Mesodermal cell (in vitro differentiated cells): ENCODE results near the gene SF3B6.
"Not testable (repeated sequence)": the region's sequence is repeated elsewhere in the genome, so short reads cannot be mapped to it uniquely, and the experiment has no call there.

Experiments used
- H3K27ac ChIP-seq: 2 replicates; pipeline ENCODE4 v1.7.0; 2013; ENCODE audit warnings: mild to moderate bottlenecking, low read depth, low read length, moderate library complexity; ENCODE audit not compliant: severe bottlenecking
- H3K36me3 ChIP-seq: 2 replicates; pipeline ENCODE4 v1.7.1; 2013; ENCODE audit warnings: mild to moderate bottlenecking, low read length, moderate library complexity; ENCODE audit not compliant: control insufficient read depth, insufficient read depth
- H3K4me1 ChIP-seq: one replicate; pipeline ENCODE4 v1.7.1; 2013; ENCODE audit warnings: mild to moderate bottlenecking, low read length; ENCODE audit not compliant: insufficient read depth, control insufficient read depth, poor library complexity, severe bottlenecking
- H3K4me3 ChIP-seq: 2 replicates; pipeline ENCODE4 v1.7.0; 2013; ENCODE audit warnings: low read length, control low read depth, mild to moderate bottlenecking; ENCODE audit not compliant: insufficient read depth, poor library complexity, severe bottlenecking; ENCODE audit errors: extremely low read depth
- H3K9me3 ChIP-seq: 2 replicates; pipeline ENCODE4 v1.7.1; 2013; ENCODE audit warnings: mild to moderate bottlenecking, low read length, moderate library complexity; ENCODE audit not compliant: control insufficient read depth
- WGBS, 2 experiments: methylation state at CpG; one replicate each; pipeline ENCODE4 v1.1.5; 2013; ENCODE audit warnings: missing lambda C conversion rate in 2 of 2; ENCODE audit not compliant: insufficient coverage in 2 of 2; 5-methylcytosine and 5-hydroxymethylcytosine counted together

Gene SF3B6

GRCh38 chr2:24093270-24093669 lies 17.1 kb upstream of the SF3B6 start:
- not testable (repeated sequence) for H3K4me3 ChIP-seq, H3K9me3 ChIP-seq, H3K27ac ChIP-seq, H3K36me3 ChIP-seq, H3K4me1 ChIP-seq
- 100% methylated on average over 1 of the region's 5 CpGs; no CpG with 5 or more reads in 1 of the 2 experiments for WGBS, 2 experiments

GRCh38 chr2:24088821-24089359 lies 12.8 kb upstream of the SF3B6 start:
- Histone ChIP-seq H3K4me1 (no peaks in the 10 kb centered on the region), H3K27ac (no peak overlapping the region), H3K4me3 (no peak overlapping the region), H3K36me3 (no peaks in the 10 kb centered on the region), H3K9me3 (no peaks in the 10 kb centered on the region)
- WGBS, 2 experiments = 96 to 100% methylated on average over 2 of the region's 2 CpGs

DNA sequence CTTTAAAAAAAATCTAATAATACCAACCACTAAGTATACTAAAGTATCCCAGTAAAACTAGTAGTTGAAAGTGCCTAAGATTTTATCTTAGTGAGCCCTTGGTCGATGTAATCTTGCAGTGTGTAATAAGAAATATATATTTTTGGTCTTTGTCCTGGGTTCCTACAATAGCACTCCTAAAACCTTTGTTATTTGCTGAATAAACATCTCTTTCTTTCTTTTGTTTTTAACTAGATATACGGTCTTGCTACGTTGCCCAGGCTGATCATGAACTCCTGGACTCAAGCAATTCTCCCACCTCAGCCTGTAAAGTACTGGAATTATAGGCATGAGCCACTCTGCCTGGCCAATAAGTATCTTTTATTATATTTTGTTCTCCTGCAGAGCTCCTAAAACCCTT lies 10.9 kb upstream of the SF3B6 start:
- H3K36me3 ChIP-seq = peaks cover 12% of the 10 kb centered on the region
- no peak overlapping the region for H3K27ac ChIP-seq
- H3K9me3 ChIP-seq = no peaks in the 10 kb centered on the region
- H3K4me3 ChIP-seq = no peak overlapping the region
- no peaks in the 10 kb centered on the region for H3K4me1 ChIP-seq
- 100% methylated on average over 1 of the region's 3 CpGs; no CpG with 5 or more reads in 1 of the 2 experiments for WGBS, 2 experiments

DNA sequence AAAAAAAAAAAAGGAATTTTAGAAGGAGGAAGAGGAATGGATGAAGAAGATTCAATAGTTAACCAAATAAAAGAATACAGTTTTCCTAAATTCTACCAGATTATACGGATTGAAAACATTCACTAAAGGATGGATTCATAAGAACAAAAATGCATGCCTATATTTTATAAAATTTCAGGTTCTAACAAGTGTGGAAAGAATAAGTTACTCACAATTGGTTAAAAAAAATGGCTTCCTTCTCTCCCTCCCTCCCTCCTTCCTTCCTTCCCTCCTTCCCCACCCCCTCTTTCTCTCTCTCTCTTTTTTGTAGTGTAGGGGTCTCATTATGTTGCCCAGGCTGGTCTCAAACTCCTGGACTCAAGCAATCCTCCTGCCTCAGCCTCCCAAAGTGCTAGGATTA lies 10.1 kb upstream of the SF3B6 start:
- Histone ChIP-seq H3K4me1 (no peaks in the 10 kb centered on the region), H3K4me3 (no peak overlapping the region), H3K36me3 (peaks cover 18% of the 10 kb centered on the region), H3K27ac (no peak overlapping the region), H3K9me3 (no peaks in the 10 kb centered on the region)
- no CpG with 5 or more reads among the region's 1 CpG for WGBS, 2 experiments

- peak overlapping the region; percentile 99 for H3K27ac ChIP-seq
- H3K4me3 ChIP-seq = peak overlapping the region; percentile 63
- WGBS, 2 experiments = 55 to 56% methylated on average over 9 to 11 of the region's 11 CpGs
- H3K4me1 ChIP-seq = no peaks in the 10 kb centered on the region
- no peaks in the 10 kb centered on the region for H3K9me3 ChIP-seq
- H3K36me3 ChIP-seq = peaks cover 29% of the 10 kb centered on the region
Measured at GRCh38 chr2:24085200-24085489, 9.0 kb upstream of the SF3B6 start.

- Histone ChIP-seq H3K9me3 (no peaks in the 10 kb centered on the region), H3K27ac (peak within 1 kb of the TSS; percentile 99), H3K4me1 (no peaks in the 10 kb centered on the region), H3K36me3 (peaks cover 35% of the 10 kb centered on the region), H3K4me3 (peak within 1 kb of the TSS; percentile 63)
- WGBS, 2 experiments = 1% methylated on average over 27 to 28 of the region's 44 CpGs
Measured at GRCh38 chr2:24084386-24085199, 8.5 kb upstream of the SF3B6 start, which contains the start of gene TP53I3. Gene TP53I3, minus strand, starts transcription at chr2:24084834. Its CDS starts 508 bp downstream, at chr2:24084326.

- H3K4me3 ChIP-seq = peak overlapping the region; percentile 63
- peak overlapping the region; percentile 99 for H3K27ac ChIP-seq
- H3K9me3 ChIP-seq = no peaks in the 10 kb centered on the region
- H3K4me1 ChIP-seq = no peaks in the 10 kb centered on the region
- 6 to 9% methylated on average over 21 to 24 of the region's 30 CpGs for WGBS, 2 experiments
- peaks cover 43% of the 10 kb centered on the region for H3K36me3 ChIP-seq
Measured at GRCh38 chr2:24083567-24084385, 7.7 kb upstream of the SF3B6 start.

GRCh38 chr2:24082787-24083566 lies 6.9 kb upstream of the SF3B6 start:
- Histone ChIP-seq H3K4me1 (no peaks in the 10 kb centered on the region), H3K4me3 (peak overlapping the region; percentile 63), H3K36me3 (peaks cover 49% of the 10 kb centered on the region), H3K9me3 (no peaks in the 10 kb centered on the region), H3K27ac (peak overlapping the region; percentile 99)
- 93 to 97% methylated on average over 7 of the region's 8 CpGs for WGBS, 2 experiments

- 87 to 100% methylated on average over 2 of the region's 2 CpGs for WGBS, 2 experiments
- Histone ChIP-seq H3K36me3 (peaks cover 50% of the 10 kb centered on the region), H3K9me3 (no peaks in the 10 kb centered on the region), H3K27ac (no peak overlapping the region), H3K4me1 (no peaks in the 10 kb centered on the region), H3K4me3 (no peak overlapping the region)
Measured at GRCh38 chr2:24080701-24081100, 4.6 kb upstream of the SF3B6 start.

GRCh38 chr2:24077879-24078278 lies 1.8 kb upstream of the SF3B6 start:
- H3K9me3 ChIP-seq = no peaks in the 10 kb centered on the region
- no peak overlapping the region for H3K27ac ChIP-seq
- H3K4me1 ChIP-seq = peaks cover 4% of the 10 kb centered on the region
- H3K36me3 ChIP-seq = peaks cover 57% of the 10 kb centered on the region
- peak overlapping the region; percentile 5 for H3K4me3 ChIP-seq
- 80% methylated on average over 1 of the region's 2 CpGs; no CpG with 5 or more reads in 1 of the 2 experiments for WGBS, 2 experiments
